Fibroblast of skin of right biceps (primary cell): Measurements from ENCODE around the gene CIROP.

Experiments
- DNase-seq: peaks from one replicate; pipeline ENCODE4 v3.0.0-alpha.2; 2013

CIROP gene

GRCh38 chr14:23129759-23130316, 25.0 kb upstream of the CIROP start:
- DNase-seq, result no peak

GRCh38 chr14:23128969-23129758, 24.4 kb upstream of the CIROP start:
- no peak for DNase-seq

GRCh38 chr14:23127861-23128260, 23.1 kb upstream of the CIROP start:
- DNase-seq, result no peak

GRCh38 chr14:23126548-23127278, 21.9 kb upstream of the CIROP start:
- DNase-seq, result no peak

GRCh38 chr14:23125933-23126524, 21.2 kb upstream of the CIROP start:
- DNase-seq, result no peak

GRCh38 chr14:23125011-23125410, 20.2 kb upstream of the CIROP start:
- no peak for DNase-seq

- DNase-seq, result no peak
Observed at GRCh38 chr14:23124337-23124954, 19.7 kb upstream of the CIROP start.

GRCh38 chr14:23123419-23123818, 18.6 kb upstream of the CIROP start:
- no peak for DNase-seq

GRCh38 chr14:23122086-23122485, 17.3 kb upstream of the CIROP start:
- no peak for DNase-seq

- DNase-seq, result peak; percentile 19
Observed at GRCh38 chr14:23121361-23121771, 16.6 kb upstream of the CIROP start.

GRCh38 chr14:23120541-23121251, 15.9 kb upstream of the CIROP start:
- peak; percentile 82 for DNase-seq

- no peak for DNase-seq
Observed at GRCh38 chr14:23119363-23120327, 14.9 kb upstream of the CIROP start.

GRCh38 chr14:23118506-23119362, 13.9 kb upstream of the CIROP start, which contains the start of gene CEBPE:
Gene CEBPE (minus strand): TSS chr14:23119255. CDS start chr14:23119091, 164 bp downstream.
- no peak for DNase-seq

- no peak for DNase-seq
Observed at GRCh38 chr14:23117371-23118020, 12.7 kb upstream of the CIROP start.

- no peak for DNase-seq
Observed at GRCh38 chr14:23115918-23116317, 11.1 kb upstream of the CIROP start.

GRCh38 chr14:23115039-23115731, 10.4 kb upstream of the CIROP start:
- DNase-seq, result peak; percentile 97

- no peak for DNase-seq
Observed at GRCh38 chr14:23114669-23115038, 9.9 kb upstream of the CIROP start.

- DNase-seq, result no peak
Observed at GRCh38 chr14:23114120-23114458, 9.3 kb upstream of the CIROP start.
